D721Med (cell line): ENCODE data around the gene DGKZ.
A peak's percentile ranks its signal among the peaks of the same experiment; 100 is the strongest.

Source experiments
- DNase-seq: peaks from one replicate; pipeline ENCODE4 v3.0.0; 2011; ENCODE audit warnings: low spot score; ENCODE audit not compliant: insufficient read length
- FAIRE-seq: peaks from 2 replicates; lab custom pipeline; 2011; peaks lifted over from hg19 to GRCh38; lab: Jason Lieb, UNC
- CTCF ChIP-seq: IDR thresholded peaks from 2 replicates; pipeline ENCODE4 v1.5.1; 2012; ENCODE audit warnings: mild to moderate bottlenecking, control low read depth; ENCODE audit not compliant: insufficient read depth; ENCODE audit errors: missing control alignments

Gene DGKZ

GRCh38 chr11:46391186-46391577 lies 43.9 kb downstream of the DGKZ start:
- no peak for DNase-seq
- no peak for TF ChIP-seq CTCF
- FAIRE-seq: no peak

GRCh38 chr11:46391578-46392420 lies 44.5 kb downstream of the DGKZ start, which contains the start of gene CHRM4:
CHRM4 (minus strand) TSS chr11:46391776; CDS start chr11:46386557, 5,219 bp downstream.
- DNase-seq (peak; percentile 86), FAIRE-seq (no peak)
- peak; percentile 42 for TF ChIP-seq CTCF

GRCh38 chr11:46392421-46393230 lies 45.4 kb downstream of the DGKZ start:
- no peak for FAIRE-seq
- DNase-seq: no peak
- no peak for TF ChIP-seq CTCF

- FAIRE-seq (no peak), DNase-seq (no peak)
- no peak for TF ChIP-seq CTCF
These were observed 46.0 kb downstream of the DGKZ start for GRCh38 chr11:46393231-46393616.

GRCh38 chr11:46393759-46394158 lies 46.5 kb downstream of the DGKZ start:
- no peak for DNase-seq
- FAIRE-seq: no peak
- no peak for TF ChIP-seq CTCF

- DNase-seq: peak; percentile 12
- no peak for TF ChIP-seq CTCF
- FAIRE-seq: no peak
These were observed 50.3 kb downstream of the DGKZ start for GRCh38 chr11:46397526-46397925.
